ENCODE results near the gene RRH.

DNA sequence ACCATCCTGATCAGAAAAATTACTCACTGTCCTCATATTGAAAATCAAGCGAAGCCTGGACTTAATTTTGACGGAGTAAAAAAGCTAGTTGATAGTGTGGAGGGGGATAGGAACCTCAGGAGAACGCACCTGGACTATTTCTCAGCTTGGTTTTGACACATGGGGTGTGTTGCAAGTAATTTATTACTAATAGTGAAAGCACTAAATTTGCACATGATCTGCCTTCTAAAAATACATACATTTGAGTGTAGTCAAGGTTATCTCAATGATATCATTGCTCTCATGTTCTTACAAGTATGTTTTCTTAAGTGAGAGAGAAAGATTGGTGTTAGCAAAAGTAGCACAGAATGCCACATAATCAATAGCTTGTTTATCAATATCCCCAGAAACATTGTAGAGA is 49.6 kb downstream of the RRH start:
- TF ChIP-seq, protein P1, sequence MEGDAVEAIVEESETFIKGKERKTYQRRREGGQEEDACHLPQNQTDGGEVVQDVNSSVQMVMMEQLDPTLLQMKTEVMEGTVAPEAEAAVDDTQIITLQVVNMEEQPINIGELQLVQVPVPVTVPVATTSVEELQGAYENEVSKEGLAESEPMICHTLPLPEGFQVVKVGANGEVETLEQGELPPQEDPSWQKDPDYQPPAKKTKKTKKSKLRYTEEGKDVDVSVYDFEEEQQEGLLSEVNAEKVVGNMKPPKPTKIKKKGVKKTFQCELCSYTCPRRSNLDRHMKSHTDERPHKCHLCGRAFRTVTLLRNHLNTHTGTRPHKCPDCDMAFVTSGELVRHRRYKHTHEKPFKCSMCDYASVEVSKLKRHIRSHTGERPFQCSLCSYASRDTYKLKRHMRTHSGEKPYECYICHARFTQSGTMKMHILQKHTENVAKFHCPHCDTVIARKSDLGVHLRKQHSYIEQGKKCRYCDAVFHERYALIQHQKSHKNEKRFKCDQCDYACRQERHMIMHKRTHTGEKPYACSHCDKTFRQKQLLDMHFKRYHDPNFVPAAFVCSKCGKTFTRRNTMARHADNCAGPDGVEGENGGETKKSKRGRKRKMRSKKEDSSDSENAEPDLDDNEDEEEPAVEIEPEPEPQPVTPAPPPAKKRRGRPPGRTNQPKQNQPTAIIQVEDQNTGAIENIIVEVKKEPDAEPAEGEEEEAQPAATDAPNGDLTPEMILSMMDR (IDR thresholded peaks at IDR 0.05) = no peak
- no peak for TF ChIP-seq POLR2A (IDR thresholded peaks at IDR 0.05)

Measured in prostate gland (tissue), 2 donors.